Upper lobe of left lung (tissue), 6 donors: ENCODE data around the gene HSF4. TPM values are rescaled to one million over a fixed set of nuclear protein-coding genes. Genes with fewer than 3 reads are reported as not detected.

Source experiments
- ATAC-seq, 2 donors: fragments of 200-7000 bp; cut with Tn5 transposase; one replicate each; pipeline ENCODE4 v1.9.1; 2022; ENCODE audit warnings: mild to moderate bottlenecking in 2 of 2, moderate library complexity in 2 of 2; ENCODE audit not compliant: low FRiP score in 2 of 2
- DNase-seq, 2 donors: peaks; one replicate each; pipeline ENCODE4 v3.0.0-alpha.2; 2019 to 2020
- H3K27ac ChIP-seq, 4 donors: fragments of 200-600 bp; sonication (generic); one replicate each; pipeline ENCODE4 v1.5.1; 2016 to 2019
- H3K27me3 ChIP-seq, 4 donors: fragments of 200-600 bp; sonication (generic); one replicate each; pipeline ENCODE4 v1.5.1; 2017 to 2019
- H3K36me3 ChIP-seq, 4 donors: fragments of 200-600 bp; sonication (generic); one replicate each; pipeline ENCODE4 v1.5.1; 2016 to 2019
- H3K4me1 ChIP-seq, 4 donors: fragments of 200-600 bp; sonication (generic); one replicate each; pipeline ENCODE4 v1.5.1; 2018 to 2019
- H3K4me3 ChIP-seq, 4 donors: fragments of 200-600 bp; sonication (generic); one replicate each; pipeline ENCODE4 v1.5.1; 2017 to 2019; ENCODE audit warnings: mild to moderate bottlenecking in 2 of 4, moderate library complexity in 1 of 4
- H3K9me3 ChIP-seq, 4 donors: fragments of 200-600 bp; sonication (generic); one replicate each; pipeline ENCODE4 v1.5.1; 2018 to 2019
- EP300 ChIP-seq, 4 donors: sonication (generic); formaldehyde crosslinking; IDR thresholded peaks; one replicate each; pipeline ENCODE4 v1.5.1; 2017; ENCODE audit warnings: antibody characterized with exemption in 4 of 4, control low read depth in 2 of 4
- POLR2A ChIP-seq, 4 donors: fragments of 450-650 bp; IDR thresholded peaks; one replicate each; pipeline ENCODE4 v1.5.1; 2016 to 2017; ENCODE audit warnings: antibody characterized with exemption in 4 of 4, mild to moderate bottlenecking in 2 of 4
- POLR2AphosphoS5 ChIP-seq, 2 donors: sonication (generic); formaldehyde crosslinking; IDR thresholded peaks; one replicate each; pipeline ENCODE4 v1.5.1; 2017; ENCODE audit warnings: antibody characterized with exemption in 2 of 2
- WGBS, 2 donors: methylation state at CpG; one replicate each; pipeline ENCODE4 v1.1.5; 2017 to 2018; 5-methylcytosine and 5-hydroxymethylcytosine counted together
- total RNA-seq, 6 donors: library from RNA; depleted of rRNA in 4 of 6; stranded (reverse); fragments of >200 nt in 4 of 6; gene quantifications; one replicate each; pipeline versions ENCODE4 v1.1.0 to v1.2.1, GENCODE V29; 2016 to 2021
- TF ChIP-seq, protein P1 (sequence below), 6 experiments: fragments of 450-650 bp in 4 of 6; fragments of 200-600 bp in 2 of 6; sonication (generic) in 2 of 6; IDR thresholded peaks; one replicate each; pipeline ENCODE4 v1.5.1; 2016 to 2019; ENCODE audit warnings: antibody characterized with exemption in 6 of 6
- donor health status: DM: no; HTN: no; CAD: no; lungs with moderate emphysema.
- donor health status: DM: no; HTN: yes; CAD: no; lungs with severe emphysema.

HSF4 gene
- total RNA-seq, 6 donors from 2014 or later = 33.4 to 784 (median 70.1) TPM

DNA sequence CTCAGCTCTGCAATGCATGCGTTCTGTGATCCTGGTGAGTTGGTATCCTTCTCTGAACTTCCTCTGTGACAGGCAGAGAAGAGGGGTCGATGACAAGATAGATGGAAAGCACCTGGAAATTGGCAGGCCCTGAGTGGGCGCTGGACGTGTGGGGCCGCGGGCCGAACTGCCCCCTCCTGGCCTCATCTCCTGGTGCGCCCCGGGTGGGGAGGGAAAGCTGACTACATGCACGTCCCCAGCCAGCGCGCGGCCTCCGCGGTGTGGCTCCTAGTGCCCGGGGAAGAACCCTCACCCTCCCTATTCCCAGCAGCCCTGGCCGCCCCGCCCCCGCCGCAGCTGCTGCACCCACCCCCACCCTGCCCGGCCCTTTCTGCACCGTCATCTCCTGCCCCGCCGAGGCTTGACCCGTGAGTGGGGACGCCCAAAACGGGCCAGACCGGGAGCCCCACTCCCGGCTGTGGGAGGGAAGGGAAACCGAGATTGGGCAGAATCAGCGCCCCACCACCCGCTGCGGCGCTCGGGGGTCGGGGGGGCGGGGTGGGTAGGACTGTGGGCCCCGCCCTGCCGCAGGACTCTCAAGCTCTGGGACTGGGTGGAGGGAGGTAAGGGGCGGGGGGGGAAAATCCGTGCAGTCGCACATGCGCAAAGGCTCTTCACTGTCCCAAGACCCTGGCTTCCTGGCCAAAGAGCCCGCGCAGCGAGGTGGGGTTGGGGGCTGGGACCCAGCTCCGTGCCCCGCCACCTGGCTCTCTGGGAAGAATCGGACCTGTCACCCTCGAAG lies 5.8 kb downstream of the HSF4 start, which contains the start of gene NOL3:
Gene NOL3 (plus strand): TSS at position 371 of the 781 bp plus-strand sequence.
- ATAC-seq (peak; percentile 75 to 77), DNase-seq (peak; percentile 90 to 96)
- peaks cover 43 to 67% (median 64%) of the 10 kb centered on the region in 4 donors for H3K4me1 ChIP-seq
- no peaks in the 10 kb centered on the region for H3K9me3 ChIP-seq
- peak in 1 of 4 donors; percentile 16 for TF ChIP-seq EP300 (IDR thresholded peaks at IDR 0.05)
- TF ChIP-seq, protein P1, sequence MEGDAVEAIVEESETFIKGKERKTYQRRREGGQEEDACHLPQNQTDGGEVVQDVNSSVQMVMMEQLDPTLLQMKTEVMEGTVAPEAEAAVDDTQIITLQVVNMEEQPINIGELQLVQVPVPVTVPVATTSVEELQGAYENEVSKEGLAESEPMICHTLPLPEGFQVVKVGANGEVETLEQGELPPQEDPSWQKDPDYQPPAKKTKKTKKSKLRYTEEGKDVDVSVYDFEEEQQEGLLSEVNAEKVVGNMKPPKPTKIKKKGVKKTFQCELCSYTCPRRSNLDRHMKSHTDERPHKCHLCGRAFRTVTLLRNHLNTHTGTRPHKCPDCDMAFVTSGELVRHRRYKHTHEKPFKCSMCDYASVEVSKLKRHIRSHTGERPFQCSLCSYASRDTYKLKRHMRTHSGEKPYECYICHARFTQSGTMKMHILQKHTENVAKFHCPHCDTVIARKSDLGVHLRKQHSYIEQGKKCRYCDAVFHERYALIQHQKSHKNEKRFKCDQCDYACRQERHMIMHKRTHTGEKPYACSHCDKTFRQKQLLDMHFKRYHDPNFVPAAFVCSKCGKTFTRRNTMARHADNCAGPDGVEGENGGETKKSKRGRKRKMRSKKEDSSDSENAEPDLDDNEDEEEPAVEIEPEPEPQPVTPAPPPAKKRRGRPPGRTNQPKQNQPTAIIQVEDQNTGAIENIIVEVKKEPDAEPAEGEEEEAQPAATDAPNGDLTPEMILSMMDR (IDR thresholded peaks at IDR 0.05) = peak in 2 of 6 experiments; percentile 3 to 41
- peak; percentile 56 to 61 for TF ChIP-seq POLR2AphosphoS5 (IDR thresholded peaks at IDR 0.05)
- TF ChIP-seq POLR2A (IDR thresholded peaks at IDR 0.05) = peak in 2 of 4 donors; percentile 37 to 55
- WGBS, 2 donors = 0% methylated on average over 13 to 15 of the region's 50 CpGs
- peak within 1 kb of the TSS; percentile 19 to 57 (median 47) for H3K4me3 ChIP-seq
- H3K36me3 ChIP-seq = peaks cover 0 to 2% (median 1%) of the 10 kb centered on the region in 4 donors
- H3K27me3 ChIP-seq = peaks cover 0 to 17% (median 5%) of the 10 kb centered on the region in 4 donors
- peak within 1 kb of the TSS; percentile 87 to 96 (median 93) for H3K27ac ChIP-seq

DNA sequence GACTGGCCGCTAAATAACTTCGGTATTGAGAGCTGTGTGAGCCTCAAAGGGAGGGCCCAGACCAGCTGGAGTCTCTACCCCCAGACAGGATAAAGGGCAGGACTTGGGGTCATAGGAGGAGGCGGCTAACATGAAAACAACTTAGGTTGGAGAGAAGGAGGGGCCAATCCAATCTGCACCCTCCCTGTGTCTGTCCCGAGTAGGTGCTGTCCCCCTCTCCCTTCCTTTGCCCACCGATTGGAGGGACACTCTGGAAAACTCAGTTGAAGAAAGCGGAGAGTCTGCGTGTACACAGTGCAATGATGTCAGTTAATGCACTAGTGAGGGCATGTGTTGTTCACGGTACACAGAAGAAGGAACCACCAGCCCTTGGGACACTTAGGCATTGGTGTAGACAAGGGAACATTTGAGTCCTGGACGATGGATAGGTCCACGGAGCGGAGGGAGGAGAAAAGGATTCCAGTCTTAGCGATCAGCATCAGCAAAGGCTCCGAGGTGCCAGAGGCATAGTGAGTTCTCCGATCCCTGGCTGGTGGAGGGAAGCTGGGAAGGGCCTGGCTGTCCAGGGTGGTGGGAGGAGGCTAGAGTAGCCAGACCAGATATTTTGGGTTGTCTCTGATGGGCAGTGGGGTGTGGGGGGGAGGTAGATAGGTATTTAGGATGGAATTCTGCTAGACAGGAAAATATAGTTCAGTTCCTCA lies 6.6 kb downstream of the HSF4 start:
- Histone ChIP-seq H3K27me3 (peaks cover 0 to 10% (median 0%) of the 10 kb centered on the region in 4 donors), H3K36me3 (peaks cover 0 to 6% (median 1%) of the 10 kb centered on the region in 4 donors), H3K4me1 (peaks cover 43 to 66% (median 60%) of the 10 kb centered on the region in 4 donors), H3K9me3 (no peaks in the 10 kb centered on the region), H3K27ac (peak overlapping the region; percentile 87 to 96 (median 93)), H3K4me3 (peak overlapping the region; percentile 19 to 57 (median 47))
- 48 to 62% methylated on average over 12 of the region's 14 CpGs for WGBS, 2 donors
- ATAC-seq (peak; percentile 2 to 4), DNase-seq (no peak)
- TF ChIP-seq POLR2AphosphoS5 (IDR thresholded peaks at IDR 0.05) (no peak), POLR2A (IDR thresholded peaks at IDR 0.05) (peak in 1 of 4 donors; percentile 6)

DNA sequence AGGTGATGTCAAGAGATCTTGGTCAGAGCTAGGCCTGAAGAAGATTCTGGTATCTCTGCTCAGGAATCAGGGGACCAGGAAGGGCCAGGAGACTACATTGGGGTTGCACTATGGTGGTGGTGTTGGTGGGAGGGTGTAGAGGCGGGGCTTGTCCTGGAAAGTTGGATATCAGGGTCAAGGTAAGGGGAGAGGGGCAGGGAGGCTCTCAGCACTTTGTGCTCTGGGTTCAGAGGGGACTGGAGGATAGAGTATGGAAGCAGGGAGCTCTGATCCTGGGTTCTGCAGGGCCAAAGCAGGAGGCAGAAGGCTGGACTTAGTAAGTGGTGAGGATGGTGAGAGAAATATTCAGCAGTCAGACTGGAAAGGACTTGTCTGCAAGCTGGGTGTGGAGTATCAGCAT lies 8.8 kb downstream of the HSF4 start:
- Histone ChIP-seq H3K27ac (peak overlapping the region; percentile 82 to 88 (median 88)), H3K9me3 (no peaks in the 10 kb centered on the region), H3K27me3 (peaks cover 0 to 7% (median 0%) of the 10 kb centered on the region in 4 donors), H3K4me1 (peaks cover 51 to 75% (median 68%) of the 10 kb centered on the region in 4 donors), H3K4me3 (peak overlapping the region in 3 of 4 donors; percentile 42 to 53 (median 52)), H3K36me3 (peaks cover 0 to 6% (median 1%) of the 10 kb centered on the region in 4 donors)
- TF ChIP-seq EP300 (IDR thresholded peaks at IDR 0.05) (no peak), POLR2A (IDR thresholded peaks at IDR 0.05) (no peak), POLR2AphosphoS5 (IDR thresholded peaks at IDR 0.05) (no peak)
- TF ChIP-seq, protein P1 (IDR thresholded peaks at IDR 0.05) = no peak
- DNase-seq = no peak
- no peak for ATAC-seq
- WGBS, 2 donors = 89 to 90% methylated on average over 1 of the region's 1 CpG

DNA sequence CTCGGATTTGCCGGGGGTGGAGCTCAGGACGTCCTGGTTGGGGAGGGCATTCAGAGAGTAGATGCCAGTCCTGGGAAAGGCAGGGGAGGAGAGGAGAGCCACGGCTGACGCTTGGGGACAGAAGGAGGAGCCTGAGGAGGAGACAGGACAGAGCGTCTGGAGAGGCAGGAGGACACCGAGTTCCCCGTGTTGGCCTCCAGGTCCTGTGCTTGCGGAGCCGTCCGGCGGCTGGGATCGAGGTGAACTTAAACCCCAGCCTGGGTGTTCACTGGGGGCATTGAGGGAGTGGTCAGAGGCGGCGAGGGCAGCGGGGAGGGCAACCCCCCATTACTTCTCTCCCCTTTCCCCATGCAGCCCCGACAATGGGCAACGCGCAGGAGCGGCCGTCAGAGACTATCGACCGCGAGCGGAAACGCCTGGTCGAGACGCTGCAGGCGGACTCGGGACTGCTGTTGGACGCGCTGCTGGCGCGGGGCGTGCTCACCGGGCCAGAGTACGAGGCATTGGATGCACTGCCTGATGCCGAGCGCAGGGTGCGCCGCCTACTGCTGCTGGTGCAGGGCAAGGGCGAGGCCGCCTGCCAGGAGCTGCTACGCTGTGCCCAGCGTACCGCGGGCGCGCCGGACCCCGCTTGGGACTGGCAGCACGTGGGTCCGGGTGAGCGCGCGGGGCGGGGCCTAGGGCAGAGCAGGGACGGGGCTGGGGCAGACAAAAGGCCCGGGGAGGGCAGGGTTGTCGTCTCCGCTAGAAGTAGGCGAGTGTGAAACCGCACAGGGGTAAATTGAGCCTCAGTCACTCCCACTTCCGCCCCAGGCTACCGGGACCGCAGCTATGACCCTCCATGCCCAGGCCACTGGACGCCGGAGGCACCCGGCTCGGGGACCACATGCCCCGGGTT lies 9.5 kb downstream of the HSF4 start:
- 0 to 4% methylated on average over 25 to 52 of the region's 71 CpGs for WGBS, 2 donors
- Histone ChIP-seq H3K27me3 (peaks cover 0 to 7% (median 0%) of the 10 kb centered on the region in 4 donors), H3K4me1 (peaks cover 58 to 80% (median 74%) of the 10 kb centered on the region in 4 donors), H3K9me3 (no peaks in the 10 kb centered on the region), H3K27ac (peak overlapping the region; percentile 82 to 88 (median 88)), H3K36me3 (peaks cover 0 to 6% (median 1%) of the 10 kb centered on the region in 4 donors), H3K4me3 (peak overlapping the region; percentile 38 to 53 (median 47))
- DNase-seq (peak; percentile 94 to 96), ATAC-seq (peak; percentile 82 to 89)
- TF ChIP-seq POLR2AphosphoS5 (IDR thresholded peaks at IDR 0.05) = peak; percentile 70 to 74
- peak in 3 of 4 donors; percentile 54 to 79 (median 64) for TF ChIP-seq POLR2A (IDR thresholded peaks at IDR 0.05)
- TF ChIP-seq EP300 (IDR thresholded peaks at IDR 0.05) = peak in 1 of 4 donors; percentile 5
- TF ChIP-seq, protein P1 (IDR thresholded peaks at IDR 0.05) = peak in 4 of 6 experiments; percentile 32 to 68 (median 54)
